ENCODE results near the gene PGM1. TPM values are rescaled to one million over a fixed set of nuclear protein-coding genes. Genes with fewer than 3 reads are reported as not detected.

The PGM1 gene
- total and polyA plus RNA-seq, 2 of the 13 experiments (the other 11 are each of a cell fraction or from before 2014, with no cell fraction given), result 51.6 to 105 TPM

GRCh38 chr1:63593886-63594605 is 835 bp downstream of the PGM1 start (continued):
- no peak for TF ChIP-seq RFX3 (CRISPR knock-in tag; IDR thresholded peaks at IDR 0.05)
- TF ChIP-seq ZNF614 (CRISPR knock-in tag; IDR thresholded peaks at IDR 0.05; ENCODE audit: borderline replicate concordance), result no peak
- TF ChIP-seq KLF16 (CRISPR knock-in tag; IDR thresholded peaks at IDR 0.05), result no peak
- TF ChIP-seq CREB1 (IDR thresholded peaks at IDR 0.05), result no peak
- no peak for TF ChIP-seq CREB1 (CRISPR knock-in tag; IDR thresholded peaks at IDR 0.05)
- TF ChIP-seq SMARCE1 (IDR thresholded peaks at IDR 0.05; ENCODE audit: borderline replicate concordance), result no peak
- no peak for TF ChIP-seq ATF4 (CRISPR knock-in tag; IDR thresholded peaks at IDR 0.05)
- TF ChIP-seq TCF7 (IDR thresholded peaks at IDR 0.05; ENCODE audit: low read depth), result no peak
- TF ChIP-seq, protein P1, sequence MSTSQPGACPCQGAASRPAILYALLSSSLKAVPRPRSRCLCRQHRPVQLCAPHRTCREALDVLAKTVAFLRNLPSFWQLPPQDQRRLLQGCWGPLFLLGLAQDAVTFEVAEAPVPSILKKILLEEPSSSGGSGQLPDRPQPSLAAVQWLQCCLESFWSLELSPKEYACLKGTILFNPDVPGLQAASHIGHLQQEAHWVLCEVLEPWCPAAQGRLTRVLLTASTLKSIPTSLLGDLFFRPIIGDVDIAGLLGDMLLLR (CRISPR knock-in tag; IDR thresholded peaks at IDR 0.05), result no peak
- no peak for TF ChIP-seq ZNF496 (CRISPR knock-in tag; IDR thresholded peaks at IDR 0.05; ENCODE audit: insufficient replicate concordance)
- no peak for TF ChIP-seq BRCA1 (CRISPR knock-in tag; IDR thresholded peaks at IDR 0.05)
- TF ChIP-seq ZFP91 (CRISPR knock-in tag; IDR thresholded peaks at IDR 0.05; ENCODE audit: borderline replicate concordance), result no peak
- TF ChIP-seq FOXP1 (IDR thresholded peaks at IDR 0.05), result no peak
- no peak for TF ChIP-seq FOXP1 (CRISPR knock-in tag; IDR thresholded peaks at IDR 0.05)
- TF ChIP-seq MTA3 (CRISPR knock-in tag; IDR thresholded peaks at IDR 0.05), result no peak
- no peak for TF ChIP-seq NKX3-1 (CRISPR knock-in tag; IDR thresholded peaks at IDR 0.05)
- no peak for TF ChIP-seq ASH2L (IDR thresholded peaks at IDR 0.05; ENCODE audit: insufficient read length, low read depth, low read length)
- no peak for TF ChIP-seq FOXO1 (CRISPR knock-in tag; IDR thresholded peaks at IDR 0.05)
- TF ChIP-seq ZNF776 (CRISPR knock-in tag; IDR thresholded peaks at IDR 0.05), result no peak
- TF ChIP-seq LRRFIP1 (CRISPR knock-in tag; conservative IDR thresholded peaks at IDR 0.05), result no peak
- no peak; the same call in 1 of the 2 replicates for TF ChIP-seq ZNF563 (CRISPR knock-in tag; IDR thresholded peaks at IDR 0.05)
- TF ChIP-seq ZFAT (CRISPR knock-in tag; conservative IDR thresholded peaks at IDR 0.05), result no peak
- TF ChIP-seq, protein P2, sequence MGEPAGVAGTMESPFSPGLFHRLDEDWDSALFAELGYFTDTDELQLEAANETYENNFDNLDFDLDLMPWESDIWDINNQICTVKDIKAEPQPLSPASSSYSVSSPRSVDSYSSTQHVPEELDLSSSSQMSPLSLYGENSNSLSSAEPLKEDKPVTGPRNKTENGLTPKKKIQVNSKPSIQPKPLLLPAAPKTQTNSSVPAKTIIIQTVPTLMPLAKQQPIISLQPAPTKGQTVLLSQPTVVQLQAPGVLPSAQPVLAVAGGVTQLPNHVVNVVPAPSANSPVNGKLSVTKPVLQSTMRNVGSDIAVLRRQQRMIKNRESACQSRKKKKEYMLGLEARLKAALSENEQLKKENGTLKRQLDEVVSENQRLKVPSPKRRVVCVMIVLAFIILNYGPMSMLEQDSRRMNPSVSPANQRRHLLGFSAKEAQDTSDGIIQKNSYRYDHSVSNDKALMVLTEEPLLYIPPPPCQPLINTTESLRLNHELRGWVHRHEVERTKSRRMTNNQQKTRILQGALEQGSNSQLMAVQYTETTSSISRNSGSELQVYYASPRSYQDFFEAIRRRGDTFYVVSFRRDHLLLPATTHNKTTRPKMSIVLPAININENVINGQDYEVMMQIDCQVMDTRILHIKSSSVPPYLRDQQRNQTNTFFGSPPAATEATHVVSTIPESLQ (CRISPR knock-in tag; conservative IDR thresholded peaks at IDR 0.05), result no peak

All from HepG2 (cell line).